ENCODE measurements around the gene PDCD6IP. TPM values are rescaled to one million over a fixed set of nuclear protein-coding genes. Genes with fewer than 3 reads are reported as not detected.
A peak's percentile ranks its signal among the peaks of the same experiment; 100 is the strongest.

PDCD6IP gene
- total and polyA plus RNA-seq, 2 of the 13 experiments (the other 11 are each of a cell fraction or from before 2014, with no cell fraction given) = 62.5 to 85.6 TPM

DNA sequence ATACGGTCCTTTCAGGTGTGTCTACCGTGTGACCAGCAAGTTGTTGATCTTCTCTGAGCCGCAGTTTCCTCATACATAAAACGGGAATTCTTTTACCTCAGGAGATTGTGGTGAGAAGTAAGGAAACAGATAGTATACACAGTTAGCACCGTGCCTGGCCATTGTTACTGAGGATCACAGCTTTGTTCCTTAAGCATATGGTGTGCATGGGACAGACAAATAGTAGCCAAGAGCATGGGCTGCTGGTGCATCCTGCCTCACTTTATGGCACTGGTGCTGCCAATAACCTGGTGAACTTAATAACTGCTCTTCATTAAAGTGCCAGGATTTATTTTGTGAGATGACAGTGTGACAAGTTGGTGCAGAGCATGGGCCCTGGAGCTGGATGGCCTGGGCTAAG lies 86.3 kb downstream of the PDCD6IP start:
- TF ChIP-seq DNMT1 (CRISPR knock-in tag; IDR thresholded peaks at IDR 0.05) (no peak), ZMAT3 (CRISPR knock-in tag; conservative IDR thresholded peaks at IDR 0.05) (no peak), CENPX (CRISPR knock-in tag; IDR thresholded peaks at IDR 0.05) (no peak), ZNF724P (CRISPR knock-in tag; IDR thresholded peaks at IDR 0.05; ENCODE audit: borderline replicate concordance) (0 out of 2 replicates have a peak, but pooled peaks have one; percentile 30), ZKSCAN8 (CRISPR knock-in tag; IDR thresholded peaks at IDR 0.05; ENCODE audit: borderline replicate concordance) (no peak), THRA (CRISPR knock-in tag; IDR thresholded peaks at IDR 0.05; ENCODE audit: borderline replicate concordance) (no peak), ZBTB14 (CRISPR knock-in tag; IDR thresholded peaks at IDR 0.05) (no peak)
- TF ChIP-seq, protein P1, sequence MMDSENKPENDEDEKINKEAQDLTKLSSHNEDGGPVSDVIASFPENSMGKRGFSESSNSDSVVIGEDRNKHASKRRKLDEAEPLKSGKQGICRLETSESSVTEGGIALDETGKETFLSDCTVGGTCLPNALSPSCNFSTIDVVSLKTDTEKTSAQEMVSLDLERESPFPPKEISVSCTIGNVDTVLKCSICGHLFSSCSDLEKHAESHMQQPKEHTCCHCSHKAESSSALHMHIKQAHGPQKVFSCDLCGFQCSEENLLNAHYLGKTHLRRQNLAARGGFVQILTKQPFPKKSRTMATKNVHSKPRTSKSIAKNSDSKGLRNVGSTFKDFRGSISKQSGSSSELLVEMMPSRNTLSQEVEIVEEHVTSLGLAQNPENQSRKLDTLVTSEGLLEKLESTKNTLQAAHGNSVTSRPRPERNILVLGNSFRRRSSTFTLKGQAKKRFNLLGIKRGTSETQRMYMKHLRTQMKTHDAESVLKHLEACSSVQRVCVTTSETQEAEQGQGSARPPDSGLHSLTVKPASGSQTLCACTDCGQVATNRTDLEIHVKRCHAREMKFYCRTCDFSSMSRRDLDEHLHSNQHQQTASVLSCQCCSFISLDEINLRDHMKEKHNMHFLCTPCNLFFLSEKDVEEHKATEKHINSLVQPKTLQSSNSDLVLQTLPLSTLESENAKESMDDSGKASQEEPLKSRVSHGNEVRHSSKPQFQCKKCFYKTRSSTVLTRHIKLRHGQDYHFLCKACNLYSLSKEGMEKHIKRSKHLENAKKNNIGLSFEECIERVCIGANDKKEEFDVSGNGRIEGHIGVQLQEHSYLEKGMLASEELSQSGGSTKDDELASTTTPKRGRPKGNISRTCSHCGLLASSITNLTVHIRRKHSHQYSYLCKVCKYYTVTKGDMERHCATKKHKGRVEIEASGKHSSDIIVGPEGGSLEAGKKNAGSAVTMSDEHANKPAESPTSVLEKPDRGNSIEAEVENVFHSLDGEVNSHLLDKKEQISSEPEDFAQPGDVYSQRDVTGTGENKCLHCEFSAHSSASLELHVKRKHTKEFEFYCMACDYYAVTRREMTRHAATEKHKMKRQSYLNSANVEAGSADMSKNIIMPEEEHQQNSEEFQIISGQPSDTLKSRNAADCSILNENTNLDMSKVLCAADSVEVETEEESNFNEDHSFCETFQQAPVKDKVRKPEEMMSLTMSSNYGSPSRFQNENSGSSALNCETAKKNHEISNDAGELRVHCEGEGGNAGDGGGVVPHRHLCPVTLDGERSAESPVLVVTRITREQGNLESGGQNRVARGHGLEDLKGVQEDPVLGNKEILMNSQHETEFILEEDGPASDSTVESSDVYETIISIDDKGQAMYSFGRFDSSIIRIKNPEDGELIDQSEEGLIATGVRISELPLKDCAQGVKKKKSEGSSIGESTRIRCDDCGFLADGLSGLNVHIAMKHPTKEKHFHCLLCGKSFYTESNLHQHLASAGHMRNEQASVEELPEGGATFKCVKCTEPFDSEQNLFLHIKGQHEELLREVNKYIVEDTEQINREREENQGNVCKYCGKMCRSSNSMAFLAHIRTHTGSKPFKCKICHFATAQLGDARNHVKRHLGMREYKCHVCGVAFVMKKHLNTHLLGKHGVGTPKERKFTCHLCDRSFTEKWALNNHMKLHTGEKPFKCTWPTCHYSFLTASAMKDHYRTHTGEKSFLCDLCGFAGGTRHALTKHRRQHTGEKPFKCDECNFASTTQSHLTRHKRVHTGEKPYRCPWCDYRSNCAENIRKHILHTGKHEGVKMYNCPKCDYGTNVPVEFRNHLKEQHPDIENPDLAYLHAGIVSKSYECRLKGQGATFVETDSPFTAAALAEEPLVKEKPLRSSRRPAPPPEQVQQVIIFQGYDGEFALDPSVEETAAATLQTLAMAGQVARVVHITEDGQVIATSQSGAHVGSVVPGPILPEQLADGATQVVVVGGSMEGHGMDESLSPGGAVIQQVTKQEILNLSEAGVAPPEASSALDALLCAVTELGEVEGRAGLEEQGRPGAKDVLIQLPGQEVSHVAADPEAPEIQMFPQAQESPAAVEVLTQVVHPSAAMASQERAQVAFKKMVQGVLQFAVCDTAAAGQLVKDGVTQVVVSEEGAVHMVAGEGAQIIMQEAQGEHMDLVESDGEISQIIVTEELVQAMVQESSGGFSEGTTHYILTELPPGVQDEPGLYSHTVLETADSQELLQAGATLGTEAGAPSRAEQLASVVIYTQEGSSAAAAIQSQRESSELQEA (CRISPR knock-in tag; IDR thresholded peaks at IDR 0.05; ENCODE audit: not compliant biosample characterization) = no peak
- H3K27ac ChIP-seq (ENCODE audit: extremely low read length, insufficient read depth, low read length) = no peak overlapping the region
- H2AFZ ChIP-seq (ENCODE audit: low read length) = no peak overlapping the region
- ATAC-seq (no peak), FAIRE-seq (no peak), DNase-seq (ENCODE audit: low spot score) (no peak)
- no peaks in the 10 kb centered on the region for H3K36me3 ChIP-seq (replicated peaks in 1 of 2; ENCODE audit: control insufficient read depth in 1 of 2, insufficient read depth in 2 of 2, low read length in 2 of 2)
- H4K20me1 ChIP-seq (ENCODE audit: insufficient read depth, low read length) = no peaks in the 10 kb centered on the region
- BruUV-seq (replicated peaks) = no TSS peak
- intact Hi-C loops (cut with micrococcal nuclease; ENCODE audit: unreplicated experiment) (no loop called here), in situ Hi-C loops (cut with HindIII; ENCODE audit: extremely low pct_ligation_motif_present, low pct_unique_long_range_greater_than_20kb) (loop anchor here (5.0 kb wide), 2 partner anchors 133 to 798 kb away; no protein-coding TSS in a partner anchor)
- H3K79me2 ChIP-seq (ENCODE audit: insufficient read depth, low read length) = no peaks in the 10 kb centered on the region
- 0 out of 2 replicates have a peak overlapping the region, but pooled peaks have one; percentile 65 for H3K4me2 ChIP-seq (ENCODE audit: low read depth, low read length)
- 0% methylated on average over 5 of the region's 5 CpGs for WGBS (ENCODE audit: low lambda C conversion rate)
- POLR2A ChIA-PET = no interaction called here
- H3K27me3 ChIP-seq (ENCODE audit: control insufficient read depth in 1 of 2, insufficient read depth in 2 of 2, low read length in 2 of 2) = 0 out of 5 replicates have a peak, but pooled peaks cover 0 to 4% of the 10 kb centered on the region in 2 experiments
- H3K9ac ChIP-seq (ENCODE audit: insufficient read depth, low read depth, low read length) = no peak overlapping the region
- no peak overlapping the region for H3K4me3 ChIP-seq (replicated peaks in 1 of 3; ENCODE audit: insufficient read depth in 1 of 3, low read depth in 2 of 3, low read length in 3 of 3)
- H3K9me3 ChIP-seq (ENCODE audit: low read length) = no peaks in the 10 kb centered on the region
- CTCF ChIA-PET (ENCODE audit: low intra/inter-chr PET ratio, low total read pairs) = no interaction called here
- peaks cover 12% of the 10 kb centered on the region for H3K4me1 ChIP-seq (ENCODE audit: insufficient read depth, low read length)
